Bronchial epithelial cell (primary cell): ENCODE measurements around the gene SRPK3. TPM values are rescaled to one million over a fixed set of nuclear protein-coding genes. Genes with fewer than 3 reads are reported as not detected.

Experiments
- DNase-seq: peaks from one replicate; pipeline ENCODE4 v3.0.0-alpha.2; 2010; ENCODE audit warnings: low read depth
- FAIRE-seq: peaks from 2 replicates; lab custom pipeline; 2011; peaks lifted over from hg19 to GRCh38; lab: Jason Lieb, UNC
- H3K27me3 ChIP-seq: 2 replicates; pipeline ENCODE4 v1.5.1; 2011; ENCODE audit warnings: low read length; ENCODE audit not compliant: control insufficient read depth, insufficient read depth
- H3K36me3 ChIP-seq: 2 replicates; pipeline ENCODE4 v1.5.1; 2011; ENCODE audit warnings: low read length; ENCODE audit not compliant: control insufficient read depth, insufficient read depth
- H3K4me3 ChIP-seq: 2 replicates; pipeline ENCODE4 v1.5.1; 2011; ENCODE audit warnings: mild to moderate bottlenecking, low read depth, low read length, control low read depth
- CTCF ChIP-seq: IDR thresholded peaks from 2 replicates; pipeline ENCODE4 v1.5.1; 2011; ENCODE audit warnings: mild to moderate bottlenecking, moderate library complexity, low read length, control low read depth, inconsistent platforms; ENCODE audit not compliant: insufficient read depth, severe bottlenecking
- total RNA-seq: library from RNA; depleted of rRNA; stranded (reverse); fragments of >200 nt; gene quantifications from 2 replicates; pipeline ENCODE4 v1.2.1, GENCODE V29; 2014

Gene SRPK3
- total RNA-seq, 1 donor from 2014 or later = under 0.01 TPM

GRCh38 chrX:153794018-153794896 lies 13.4 kb downstream of the SRPK3 start, which contains the start of the genes IDH3G and SSR4:
IDH3G (minus strand) TSS chrX:153794375; CDS start chrX:153794326, 49 bp downstream.
SSR4 (plus strand) TSS chrX:153794668; CDS start chrX:153794688, 20 bp downstream.
- FAIRE-seq (no peak), DNase-seq (peak; percentile 79)
- Histone ChIP-seq H3K27me3 (no peaks in the 10 kb centered on the region), H3K4me3 (peak within 1 kb of the TSS; percentile 78), H3K36me3 (peaks cover 12% of the 10 kb centered on the region)
- TF ChIP-seq CTCF = peak; percentile 16

GRCh38 chrX:153794897-153795816 lies 14.3 kb downstream of the SRPK3 start:
- no peak for DNase-seq
- no peak for FAIRE-seq
- Histone ChIP-seq H3K4me3 (peak overlapping the region; percentile 78), H3K36me3 (peaks cover 7% of the 10 kb centered on the region), H3K27me3 (no peaks in the 10 kb centered on the region)
- TF ChIP-seq CTCF = no peak

- no peak for TF ChIP-seq CTCF
- DNase-seq (no peak), FAIRE-seq (no peak)
- peaks cover 5% of the 10 kb centered on the region for H3K36me3 ChIP-seq
- H3K27me3 ChIP-seq = peaks cover 1% of the 10 kb centered on the region
- no peak overlapping the region for H3K4me3 ChIP-seq
These were observed 16.7 kb downstream of the SRPK3 start for GRCh38 chrX:153797415-153798015.

- H3K4me3 ChIP-seq = no peak overlapping the region
- FAIRE-seq (no peak), DNase-seq (no peak)
- H3K27me3 ChIP-seq = peaks cover 1% of the 10 kb centered on the region
- H3K36me3 ChIP-seq = peaks cover 5% of the 10 kb centered on the region
- no peak for TF ChIP-seq CTCF
These were observed 18.5 kb downstream of the SRPK3 start for GRCh38 chrX:153799326-153799725.

GRCh38 chrX:153800177-153800722 lies 19.4 kb downstream of the SRPK3 start:
- H3K27me3 ChIP-seq = peaks cover 1% of the 10 kb centered on the region
- H3K36me3 ChIP-seq = peaks cover 5% of the 10 kb centered on the region
- H3K4me3 ChIP-seq = no peak overlapping the region
- TF ChIP-seq CTCF = no peak
- no peak for FAIRE-seq
- DNase-seq = no peak
